ENCODE measurements around the gene MTHFD2L.

Gene MTHFD2L

GRCh38 chr4:74331252-74331651 lies 173.3 kb downstream of the MTHFD2L start (continued):
- no peak for TF ChIP-seq ZNF280C (tag by site-specific recombination; IDR thresholded peaks at IDR 0.05)

- no peak overlapping the region for H3K4me3 ChIP-seq (ENCODE audit: low read depth, low read length)
- no peaks in the 10 kb centered on the region for H3K9me3 ChIP-seq (ENCODE audit: control insufficient read depth, insufficient read depth, low read depth, low read length)
- H3K27ac ChIP-seq (ENCODE audit: extremely low read depth, low read depth, low read length): no peak overlapping the region
- ChIA-PET CTCF (interaction anchor here (1.2 kb wide), 1 partner anchor 12 kb away, joined by 5 read pairs; no protein-coding TSS in a partner anchor), POLR2A (no interaction called here)
- no peaks in the 10 kb centered on the region for H3K36me3 ChIP-seq (ENCODE audit: control insufficient read depth in 2 of 2, insufficient read depth in 1 of 2, low read length in 2 of 2)
- H3K4me1 ChIP-seq (ENCODE audit: control insufficient read depth, insufficient read depth, low read length): no peaks in the 10 kb centered on the region
- no peak for TF ChIP-seq ZNF140 (tag by site-specific recombination; IDR thresholded peaks at IDR 0.05)
- no peak for TF ChIP-seq TCF7L2 (IDR thresholded peaks at IDR 0.05; ENCODE audit: borderline replicate concordance, low read depth, low read length)
- TF ChIP-seq ZSCAN18 (tag by site-specific recombination; IDR thresholded peaks at IDR 0.05): no peak
- TF ChIP-seq ZFP41 (tag by site-specific recombination; IDR thresholded peaks at IDR 0.05; ENCODE audit: borderline replicate concordance): no peak
- no peak for TF ChIP-seq ZNF555 (tag by site-specific recombination; conservative IDR thresholded peaks at IDR 0.05)
- no peak for TF ChIP-seq ZXDB (tag by site-specific recombination; IDR thresholded peaks at IDR 0.05)
- no peak for TF ChIP-seq ZNF558 (tag by site-specific recombination; IDR thresholded peaks at IDR 0.05)
- TF ChIP-seq ZNF785 (tag by site-specific recombination; IDR thresholded peaks at IDR 0.05): no peak
- no peak for TF ChIP-seq PRDM1 (tag by site-specific recombination; IDR thresholded peaks at IDR 0.05)
- no peak for TF ChIP-seq SALL2 (tag by site-specific recombination; IDR thresholded peaks at IDR 0.05; ENCODE audit: borderline replicate concordance)
- TF ChIP-seq HOXD13 (CRISPR knock-in tag; IDR thresholded peaks at IDR 0.05; ENCODE audit: borderline replicate concordance): no peak
- no peak for TF ChIP-seq ZNF704 (tag by site-specific recombination; IDR thresholded peaks at IDR 0.05)
- TF ChIP-seq PATZ1 (tag by site-specific recombination; IDR thresholded peaks at IDR 0.05): no peak
- TF ChIP-seq SP2 (tag by site-specific recombination; IDR thresholded peaks at IDR 0.05): no peak
- TF ChIP-seq OVOL3 (tag by site-specific recombination; IDR thresholded peaks at IDR 0.05): no peak
These were observed 174.0 kb downstream of the MTHFD2L start for GRCh38 chr4:74331944-74332343.

GRCh38 chr4:74334636-74335035 lies 176.7 kb downstream of the MTHFD2L start:
- CTCF ChIA-PET: no interaction called here
- H3K9me3 ChIP-seq (ENCODE audit: control insufficient read depth, insufficient read depth, low read depth, low read length): no peaks in the 10 kb centered on the region
- POLR2A ChIA-PET: no interaction called here
- no peaks in the 10 kb centered on the region for H3K36me3 ChIP-seq (ENCODE audit: control insufficient read depth in 2 of 2, insufficient read depth in 1 of 2, low read length in 2 of 2)
- H3K4me3 ChIP-seq (ENCODE audit: low read depth, low read length): no peak overlapping the region
- H3K4me1 ChIP-seq (ENCODE audit: control insufficient read depth, insufficient read depth, low read length): no peaks in the 10 kb centered on the region
- no peak overlapping the region for H3K27ac ChIP-seq (ENCODE audit: extremely low read depth, low read depth, low read length)
- TF ChIP-seq ZBTB49 (tag by site-specific recombination; IDR thresholded peaks at IDR 0.05; ENCODE audit: low read depth): no peak
- TF ChIP-seq ZNF223 (tag by site-specific recombination; IDR thresholded peaks at IDR 0.05): no peak
- no peak for TF ChIP-seq SP3 (tag by site-specific recombination; IDR thresholded peaks at IDR 0.05)
